ACC112 (cell line): ENCODE data around the gene CRTC2.
"Not testable (repeated sequence)": the region's sequence is repeated elsewhere in the genome, so short reads cannot be mapped to it uniquely, and the experiment has no call there.

Source experiments
- H2AFZ ChIP-seq: fragments of 200-600 bp; sonication (generic); one replicate; pipeline ENCODE4 v1.6.0; 2017; ENCODE audit warnings: antibody characterized with exemption, low read length; ENCODE audit not compliant: unreplicated experiment
- H3K27ac ChIP-seq: fragments of 200-600 bp; sonication (generic); 2 replicates; pipeline ENCODE4 v1.5.1; 2014; ENCODE audit warnings: low read depth, mild to moderate bottlenecking, antibody characterized with exemption, low read length, moderate library complexity
- H3K27me3 ChIP-seq: fragments of 200-600 bp; sonication (generic); 2 replicates; pipeline ENCODE4 v1.6.1; 2014; ENCODE audit warnings: mild to moderate bottlenecking, antibody characterized with exemption, low read length, moderate library complexity, mixed read lengths; ENCODE audit not compliant: insufficient read depth
- H3K36me3 ChIP-seq: fragments of 200-600 bp; sonication (generic); 2 replicates; pipeline ENCODE4 v1.6.1; 2016; ENCODE audit warnings: mild to moderate bottlenecking, antibody characterized with exemption, low read length, moderate library complexity, mixed read lengths; ENCODE audit not compliant: insufficient read depth
- H3K4me1 ChIP-seq: fragments of 200-600 bp; sonication (generic); one replicate; pipeline ENCODE4 v1.6.1; 2016; ENCODE audit warnings: low read length, mixed read lengths; ENCODE audit not compliant: insufficient read depth, unreplicated experiment, control insufficient read depth
- H3K4me3 ChIP-seq: fragments of 200-600 bp; sonication (generic); 2 replicates; pipeline ENCODE4 v1.5.1; 2014; ENCODE audit warnings: mild to moderate bottlenecking, low read depth, low read length
- H3K79me2 ChIP-seq: fragments of 200-600 bp; sonication (generic); one replicate; pipeline ENCODE4 v1.6.0; 2016; ENCODE audit warnings: low read length; ENCODE audit not compliant: control insufficient read depth, unreplicated experiment, insufficient read depth

CRTC2 gene

DNA sequence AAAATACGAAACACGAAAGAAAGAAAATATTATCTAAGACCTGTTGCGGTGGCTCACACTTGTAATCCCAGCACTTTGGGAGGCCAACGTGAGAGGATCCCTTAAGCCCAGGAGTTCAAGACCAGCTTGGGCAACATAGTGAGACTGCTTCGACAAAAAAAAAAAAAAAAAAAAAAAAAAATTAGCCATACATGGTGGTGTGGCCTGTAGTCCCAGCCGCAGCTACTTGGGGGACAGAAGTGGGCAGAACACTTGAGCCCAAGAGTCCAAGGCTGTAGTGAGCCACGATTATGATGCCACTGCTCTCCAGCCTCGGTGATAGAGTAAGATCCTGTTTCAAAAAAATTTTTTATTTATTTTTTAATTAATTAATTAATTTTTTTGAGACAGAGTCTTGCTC, 29.2 kb upstream of the CRTC2 start:
- Histone ChIP-seq H3K4me3 (no peak overlapping the region), H3K79me2 (peaks cover 51% of the 10 kb centered on the region), H3K27me3 (no peaks in the 10 kb centered on the region), H2AFZ (no peak overlapping the region), H3K4me1 (peaks cover 21% of the 10 kb centered on the region), H3K27ac (peak overlapping the region; percentile 85; the same call in 1 of the 2 replicates), H3K36me3 (peaks cover 25% of the 10 kb centered on the region)

DNA sequence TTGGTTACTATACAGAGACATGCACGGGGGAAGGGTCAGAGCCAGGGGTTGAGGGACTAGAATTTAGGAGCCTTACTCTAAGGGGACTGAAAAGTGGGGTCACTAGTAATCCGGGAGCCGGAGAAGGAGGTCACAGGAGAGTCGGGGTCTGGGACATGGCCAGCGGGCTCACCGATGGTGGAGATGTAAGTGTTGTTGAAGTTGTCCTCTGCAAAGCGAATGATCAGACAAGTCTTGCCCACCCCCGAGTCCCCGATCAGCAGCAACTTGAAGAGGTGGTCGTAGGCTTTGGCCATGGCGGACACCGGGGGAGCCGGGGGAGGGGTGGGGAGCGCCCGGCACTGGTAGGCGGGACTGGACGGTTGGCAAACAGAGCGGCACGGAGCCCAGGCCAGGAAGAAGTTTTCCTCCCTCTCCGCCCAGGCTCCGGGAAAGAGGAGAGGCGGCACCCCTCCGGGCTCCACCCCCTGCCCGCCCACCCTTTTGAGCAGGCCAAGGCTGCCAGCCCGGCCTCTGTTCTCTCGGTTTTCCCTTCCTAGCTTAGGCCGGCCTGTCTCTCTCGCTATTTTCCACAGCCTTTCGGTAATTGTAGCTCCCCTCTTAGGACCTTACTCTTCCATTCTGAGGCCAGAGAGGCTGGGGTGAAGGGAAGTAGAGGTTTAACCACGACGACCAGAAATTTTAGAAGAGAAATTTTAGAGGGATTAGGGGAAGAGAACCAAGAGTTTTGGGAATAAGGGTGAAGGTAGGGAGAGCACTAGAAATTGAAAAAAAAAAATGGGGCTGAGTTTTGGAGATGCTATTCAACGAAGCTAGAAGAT, 27.7 kb upstream of the CRTC2 start, which contains the start of gene RAB13:
Gene RAB13, minus strand, starts transcription at position 399 of the 821 bp plus-strand sequence. Its CDS starts 103 bp downstream, at position 296.
- Histone ChIP-seq H3K4me3 (peak within 1 kb of the TSS; percentile 85), H3K79me2 (peaks cover 38% of the 10 kb centered on the region), H3K27ac (peak within 1 kb of the TSS; percentile 85), H3K4me1 (peaks cover 12% of the 10 kb centered on the region), H3K27me3 (no peaks in the 10 kb centered on the region), H3K36me3 (peaks cover 14% of the 10 kb centered on the region), H2AFZ (peak within 1 kb of the TSS; percentile 99)

DNA sequence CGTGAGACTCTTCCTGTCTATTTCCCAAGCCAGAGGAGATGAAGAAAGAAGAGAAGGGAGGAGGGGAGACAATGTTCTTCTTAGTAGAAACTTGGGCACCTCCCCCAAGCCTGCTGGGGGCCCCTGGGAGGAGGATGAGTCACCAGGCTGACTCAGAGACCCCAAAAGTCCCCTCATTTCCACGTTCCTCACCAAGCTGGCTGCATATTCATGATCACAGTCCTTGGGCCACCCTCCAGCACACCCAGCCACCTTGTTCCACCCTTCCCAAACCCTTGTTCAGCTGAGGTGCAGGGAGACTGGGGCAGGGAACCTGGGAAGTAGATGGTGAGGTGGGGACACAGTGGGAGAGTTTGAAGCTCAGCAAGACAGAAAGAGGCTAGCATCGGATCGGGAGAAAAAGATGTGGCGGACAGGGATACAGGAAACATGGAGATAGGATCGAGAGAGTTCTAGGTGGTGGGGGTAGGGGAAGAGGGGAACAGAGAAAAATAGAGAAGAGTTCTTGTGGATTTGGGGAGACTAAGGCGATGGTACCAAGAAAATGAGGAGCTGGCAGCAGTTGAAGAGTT, 27.0 kb upstream of the CRTC2 start:
- peak overlapping the region; percentile 70 for H2AFZ ChIP-seq

DNA sequence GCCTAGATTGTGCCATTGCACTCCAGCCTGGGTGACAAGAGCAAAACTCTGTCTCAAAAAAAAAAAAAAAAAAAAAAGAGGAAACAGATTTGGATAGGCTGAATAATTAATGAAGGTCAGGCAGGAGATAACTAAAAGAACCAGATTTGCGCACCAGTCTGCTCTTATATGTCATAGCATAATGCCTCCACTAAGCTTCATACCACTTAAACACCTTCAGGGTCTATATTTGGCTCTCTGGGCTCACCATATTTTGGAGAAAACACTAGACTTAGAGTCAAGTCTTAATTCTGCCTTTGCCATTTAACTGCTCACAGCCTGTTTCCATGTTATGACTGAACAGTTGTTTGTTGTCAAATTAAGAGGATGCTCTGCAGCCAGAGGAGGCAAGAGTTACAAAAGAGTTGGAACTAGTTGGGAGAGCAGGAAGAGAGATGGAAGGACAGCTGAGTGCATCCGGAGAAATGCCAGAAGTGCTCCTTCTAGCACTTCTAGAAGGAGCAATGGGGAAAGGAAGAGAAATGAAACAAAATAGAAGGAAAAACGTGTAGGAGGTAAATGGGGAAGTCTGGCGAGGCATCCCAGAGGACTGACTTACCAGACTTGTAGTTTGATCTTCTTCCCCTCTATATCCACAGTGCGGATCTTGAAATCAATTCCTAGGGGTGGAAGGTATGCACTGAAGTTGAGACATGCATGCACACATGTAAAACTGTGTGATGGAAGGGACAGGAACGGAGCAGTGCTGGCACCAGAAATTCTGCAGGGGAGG, 25.9 kb upstream of the CRTC2 start:
- peak overlapping the region; percentile 83; the same call in 1 of the 2 replicates for H3K27ac ChIP-seq
- H3K36me3 ChIP-seq = peaks cover 14% of the 10 kb centered on the region
- no peak overlapping the region for H2AFZ ChIP-seq
- peak overlapping the region; percentile 85 for H3K4me3 ChIP-seq
- no peaks in the 10 kb centered on the region for H3K27me3 ChIP-seq
- H3K79me2 ChIP-seq = peaks cover 33% of the 10 kb centered on the region
- H3K4me1 ChIP-seq = peaks cover 7% of the 10 kb centered on the region

More for the DNA sequence above, 27.0 kb upstream of the CRTC2 start:
- Histone ChIP-seq H3K27ac (peak overlapping the region; percentile 83), H3K27me3 (no peaks in the 10 kb centered on the region), H3K79me2 (peaks cover 33% of the 10 kb centered on the region), H3K4me1 (peaks cover 12% of the 10 kb centered on the region), H3K36me3 (peaks cover 14% of the 10 kb centered on the region), H3K4me3 (peak overlapping the region; percentile 85)

DNA sequence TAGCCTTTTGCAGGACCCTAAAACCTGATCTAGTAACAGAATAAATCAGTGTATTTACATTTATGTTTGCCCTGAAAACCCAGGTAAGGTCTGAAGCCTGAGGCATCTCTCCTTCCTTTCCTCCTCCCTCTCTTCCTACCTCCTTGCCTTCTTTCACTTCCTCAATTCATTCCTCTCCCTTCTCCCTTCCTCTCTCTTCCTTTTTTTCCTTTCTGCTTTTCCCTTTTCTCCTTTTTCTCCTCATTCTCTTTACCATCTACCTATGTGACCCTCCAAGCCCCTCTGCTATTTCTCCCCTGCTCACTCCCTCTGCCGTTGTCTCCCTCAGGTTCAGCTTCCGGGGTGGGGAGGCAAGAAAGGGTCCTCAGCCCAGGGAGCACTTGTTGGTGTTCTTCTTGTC, 23.3 kb upstream of the CRTC2 start:
- Histone ChIP-seq H3K4me1 (peaks cover 12% of the 10 kb centered on the region), H3K79me2 (peaks cover 39% of the 10 kb centered on the region), H3K36me3 (peaks cover 14% of the 10 kb centered on the region)
- not testable (repeated sequence) for H3K4me3 ChIP-seq, H2AFZ ChIP-seq, H3K27ac ChIP-seq, H3K27me3 ChIP-seq

DNA sequence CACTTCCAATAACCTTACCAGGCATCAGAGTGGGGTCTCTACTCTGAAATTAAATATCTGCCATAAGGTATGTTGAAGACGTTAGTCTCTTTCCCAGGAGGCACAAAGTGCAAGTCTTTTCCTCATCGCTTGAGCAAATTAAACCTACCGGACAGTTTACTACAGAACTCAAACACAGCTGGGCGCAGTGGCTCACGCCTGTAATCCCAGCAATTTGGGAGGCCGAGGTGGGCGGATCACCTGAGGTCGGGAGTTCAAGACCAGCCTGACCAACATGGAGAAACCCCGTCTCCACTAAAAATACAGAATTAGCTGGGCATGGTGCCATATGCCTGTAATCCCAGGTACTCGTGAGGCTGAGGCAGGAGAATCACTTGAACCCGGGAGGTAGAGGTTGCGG, 20.7 kb upstream of the CRTC2 start:
- peaks cover 32% of the 10 kb centered on the region for H3K79me2 ChIP-seq
- not testable (repeated sequence) for H3K27ac ChIP-seq, H2AFZ ChIP-seq, H3K27me3 ChIP-seq, H3K4me3 ChIP-seq
- peaks cover 19% of the 10 kb centered on the region for H3K36me3 ChIP-seq
- H3K4me1 ChIP-seq = peaks cover 15% of the 10 kb centered on the region

DNA sequence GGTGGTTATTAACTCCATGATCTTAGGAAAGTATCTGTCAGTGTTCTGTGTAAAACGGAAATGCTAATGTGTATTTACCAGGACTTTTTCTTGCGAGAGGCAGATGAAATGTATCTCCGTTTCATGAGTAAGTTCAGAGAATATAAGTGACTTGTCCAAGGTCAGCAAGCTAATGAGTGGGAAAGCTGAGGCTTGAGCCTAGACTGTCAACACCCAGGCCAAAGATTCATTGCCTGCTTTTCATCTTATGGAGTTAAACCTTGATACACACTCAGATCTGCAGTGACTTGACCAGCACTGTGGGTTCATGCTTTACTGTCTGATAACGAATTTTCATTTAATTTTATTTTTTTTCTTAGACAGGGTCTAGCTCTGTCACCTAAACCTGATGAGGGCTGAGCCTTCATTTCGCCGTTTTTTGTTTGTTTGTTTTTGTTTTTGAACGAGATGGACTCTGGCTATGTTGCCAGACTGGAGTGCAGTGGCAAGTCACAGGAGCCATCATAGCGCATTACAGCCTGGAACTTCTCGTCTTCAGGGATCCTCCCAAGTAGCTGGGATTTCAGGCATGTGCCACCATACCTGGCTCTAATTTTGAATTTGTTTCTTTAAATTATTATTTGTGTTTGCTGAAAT, 20.0 kb upstream of the CRTC2 start:
- peak overlapping the region; percentile 15 for H3K27ac ChIP-seq
- peaks cover 18% of the 10 kb centered on the region for H3K36me3 ChIP-seq
- H2AFZ ChIP-seq = peak overlapping the region; percentile 83
- peaks cover 14% of the 10 kb centered on the region for H3K4me1 ChIP-seq
- no peaks in the 10 kb centered on the region for H3K27me3 ChIP-seq
- H3K4me3 ChIP-seq = peak overlapping the region; percentile 89
- H3K79me2 ChIP-seq = peaks cover 25% of the 10 kb centered on the region

DNA sequence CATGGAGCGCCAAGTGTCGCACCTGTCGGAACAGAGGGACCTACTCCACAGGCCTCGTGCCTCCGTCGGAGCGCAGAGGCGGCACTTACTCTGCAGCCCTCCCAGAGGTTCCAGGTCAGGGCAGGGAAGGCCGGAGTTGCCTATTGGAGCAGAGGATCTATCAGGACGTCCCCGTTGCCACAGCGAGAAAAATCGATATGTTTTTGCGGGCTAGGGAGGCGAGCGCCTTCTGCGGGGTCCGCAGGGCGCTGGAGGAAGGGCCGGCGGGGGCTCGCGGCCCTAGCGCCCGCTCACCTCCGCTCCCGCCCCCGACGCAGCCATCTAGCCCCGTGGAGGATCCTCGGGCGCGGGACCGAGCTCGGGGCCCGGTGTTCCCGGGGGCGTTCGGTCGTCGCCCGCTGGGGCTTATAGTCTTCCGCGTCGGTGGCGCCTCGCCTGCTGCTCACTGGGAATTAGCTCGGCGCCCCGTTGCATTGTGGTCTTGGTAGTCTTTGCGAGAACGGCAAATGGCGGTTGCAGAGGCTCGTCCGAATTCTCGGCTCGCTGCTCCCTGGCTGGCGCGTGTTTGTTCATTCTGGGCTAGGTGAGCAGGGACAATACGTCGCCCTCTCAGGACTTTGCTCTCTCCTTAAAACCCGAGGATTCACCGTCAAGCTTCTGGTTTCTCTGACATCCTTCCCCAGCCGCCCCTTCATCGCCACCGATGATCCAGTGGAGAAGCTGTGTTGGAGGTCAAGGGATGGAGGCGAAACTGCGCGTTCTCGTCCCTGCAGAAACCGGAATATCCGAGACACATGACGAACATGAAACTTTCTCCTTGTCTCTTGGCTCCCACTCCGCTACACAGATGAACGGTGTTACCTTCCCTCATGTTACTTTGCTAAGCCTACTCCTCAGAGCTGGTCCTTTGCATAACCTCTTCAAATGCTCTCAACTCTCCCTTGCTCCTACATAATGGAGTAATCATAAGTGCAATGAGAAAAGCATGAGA, 19.1 kb upstream of the CRTC2 start, which contains the start of gene JTB:
Gene JTB, minus strand, starts transcription at position 425 of the 991 bp plus-strand sequence. Its CDS starts 422 bp downstream, at position 3.
- Histone ChIP-seq H2AFZ (peak within 1 kb of the TSS; percentile 83), H3K4me1 (peaks cover 14% of the 10 kb centered on the region), H3K36me3 (peaks cover 15% of the 10 kb centered on the region), H3K4me3 (peak within 1 kb of the TSS; percentile 89), H3K27ac (peak within 1 kb of the TSS; percentile 36), H3K79me2 (peaks cover 19% of the 10 kb centered on the region), H3K27me3 (no peaks in the 10 kb centered on the region)

DNA sequence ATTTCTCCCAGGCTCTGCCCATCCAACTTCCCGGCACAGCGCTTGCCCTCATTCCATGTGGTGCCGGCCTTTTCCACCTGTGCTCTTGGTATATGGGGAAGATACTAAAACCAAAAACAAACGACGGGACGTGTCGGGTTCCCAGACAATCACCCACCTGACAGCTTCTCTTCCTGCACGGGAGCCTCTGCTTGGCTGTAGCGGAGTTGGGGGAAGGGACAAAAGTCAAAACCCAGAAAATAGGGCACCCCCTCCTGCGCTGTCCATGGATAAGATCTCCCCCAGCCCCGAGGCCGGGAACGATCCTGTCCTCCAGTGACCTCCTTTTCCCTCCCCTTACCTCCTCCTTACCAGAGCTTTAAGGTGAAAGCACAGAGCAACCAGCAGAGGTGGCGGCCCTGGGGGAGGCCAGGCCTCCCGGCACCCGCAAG, 18.4 kb upstream of the CRTC2 start:
- H3K4me1 ChIP-seq = peaks cover 14% of the 10 kb centered on the region
- peaks cover 19% of the 10 kb centered on the region for H3K79me2 ChIP-seq
- H3K36me3 ChIP-seq = peaks cover 15% of the 10 kb centered on the region
- peak overlapping the region; percentile 36; the same call in 1 of the 2 replicates for H3K27ac ChIP-seq
- H3K4me3 ChIP-seq = peak overlapping the region; percentile 89
- no peaks in the 10 kb centered on the region for H3K27me3 ChIP-seq
- H2AFZ ChIP-seq = peak overlapping the region; percentile 61
